Pancreas (tissue), 10 donors: ENCODE results near the gene PCNX1. TPM values are rescaled to one million over a fixed set of nuclear protein-coding genes. Genes with fewer than 3 reads are reported as not detected.
"Not testable (repeated sequence)": the region's sequence is repeated elsewhere in the genome, so short reads cannot be mapped to it uniquely, and the experiment has no call there.

Experiments used
- ATAC-seq, 4 donors: fragments of 200-7000 bp; cut with Tn5 transposase; one replicate each; pipeline versions ENCODE4 v1.8.0 to v1.9.1; 2020; ENCODE audit warnings: mild to moderate bottlenecking in 4 of 4, moderate library complexity in 4 of 4
- DNase-seq, 6 donors: peaks; one replicate each; pipeline ENCODE4 v3.0.0-alpha.2; 2020
- FAIRE-seq: peaks from 2 replicates; lab custom pipeline; 2012; peaks lifted over from hg19 to GRCh38; lab: Jason Lieb, UNC
- H3K27ac ChIP-seq, 4 donors: fragments of 200-600 bp; sonication (generic); 1 replicate in 3 of 4; 2 replicates in 1 of 4; pipeline versions ENCODE4 v1.5.0 to v1.8.0; 2020
- H3K27me3 ChIP-seq, 4 donors: fragments of 200-600 bp; one replicate each; pipeline ENCODE4 v1.8.0; 2021
- H3K36me3 ChIP-seq, 3 donors: fragments of 200-600 bp; sonication (generic) in 1 of 3; one replicate each; pipeline versions ENCODE4 v1.5.0 to v1.8.0; 2020 to 2021
- H3K4me1 ChIP-seq, 3 donors: fragments of 200-600 bp; one replicate each; pipeline ENCODE4 v1.8.0; 2021
- H3K4me3 ChIP-seq, 4 donors: fragments of 200-600 bp; sonication (generic) in 2 of 4; one replicate each; pipeline versions ENCODE4 v1.5.0 to v1.8.0; 2020 to 2021
- H3K9me3 ChIP-seq, 4 donors: fragments of 200-600 bp; one replicate each; pipeline ENCODE4 v1.8.0; 2021
- CTCF ChIP-seq, 4 donors: fragments of 200-600 bp; sonication (generic) in 3 of 4; IDR thresholded peaks; one replicate each; pipeline versions ENCODE4 v1.5.0 to v1.8.0; 2021; ENCODE audit warnings: antibody characterized with exemption in 4 of 4
- WGBS, 2 donors: extraction: QIAGEN DNeasy Blood & Tissue Kit; methylation state at CpG; one replicate each; pipeline ENCODE4 v1.1.7; 2013; 5-methylcytosine and 5-hydroxymethylcytosine counted together
- intact Hi-C, 3 donors: fragments of 100-400 bp; cut with DNase I; formaldehyde crosslinking; loops; one replicate each; pipeline versions ENCODE4 v1.11.1 to v1.14.2; 2022
- polyA plus RNA-seq, 2 donors: library from polyadenylated mRNA; stranded (reverse); fragments of 200-250 nt; gene quantifications; one replicate each; pipeline ENCODE4 v1.2.3, GENCODE V29; 2013
- total RNA-seq, 6 donors: library from RNA; stranded (reverse); fragmentation: NEBNext Ultra II Directional in 4 of 6; extraction: Animal tissue kit (Norgen Biotek cat#: 25700) in 4 of 6; gene quantifications; one replicate each; pipeline versions ENCODE4 v1.2.1 to v1.2.4, GENCODE V29; 2021 to 2023
- donor health status: healthy with polysubstance abuse.
- donor health status: DM: no; HTN: no; CAD: no; lungs with moderate emphysema.
- donor health status: DM: no; HTN: no; CAD: no.
- donor health status: control.
- donor health status: control.
- donor health status: Bipolar disorder and iron deficiency.
- donor health status: DM: yes; HTN: yes; CAD: no.
- donor health status: DM: no; HTN: no; CAD: no.
- donor health status: DM: no; HTN: no; CAD: no.
- donor health status: DM: yes; HTN: yes; CAD: no.

Gene PCNX1
- total and polyA plus RNA-seq, 8 donors: 5.0 to 28.7 (median 14.7) TPM

GRCh38 chr14:71119832-71120231 lies 212.6 kb downstream of the PCNX1 start:
- 93 to 94% methylated on average over 1 of the region's 1 CpG for WGBS, 2 donors
- Histone ChIP-seq H3K4me3 (no peak overlapping the region), H3K4me1 (peaks cover 0 to 17% (median 7%) of the 10 kb centered on the region in 3 donors), H3K27me3 (no peaks in the 10 kb centered on the region), H3K9me3 (no peaks in the 10 kb centered on the region), H3K27ac (peak overlapping the region in 1 of 4 donors; percentile 3), H3K36me3 (no peaks in the 10 kb centered on the region)
- no peak for DNase-seq
- ATAC-seq: no peak
- FAIRE-seq: no peak
- no peak for TF ChIP-seq CTCF (IDR thresholded peaks at IDR 0.05)
- intact Hi-C loops: no loop called here

GRCh38 chr14:71121001-71121400 lies 213.7 kb downstream of the PCNX1 start:
- H3K9me3 ChIP-seq: no peaks in the 10 kb centered on the region
- FAIRE-seq: no peak
- H3K36me3 ChIP-seq: no peaks in the 10 kb centered on the region
- no peak for TF ChIP-seq CTCF (IDR thresholded peaks at IDR 0.05)
- H3K4me1 ChIP-seq: peaks cover 0 to 17% (median 7%) of the 10 kb centered on the region in 3 donors
- H3K27me3 ChIP-seq: no peaks in the 10 kb centered on the region
- H3K4me3 ChIP-seq: no peak overlapping the region
- peak in 1 of 4 donors; percentile 15 for ATAC-seq
- WGBS, 2 donors: 62 to 71% methylated on average over 1 of the region's 1 CpG
- peak overlapping the region in 1 of 4 donors; percentile 1 for H3K27ac ChIP-seq
- DNase-seq: no peak
- intact Hi-C loops: no loop called here

GRCh38 chr14:71121711-71122110 lies 214.5 kb downstream of the PCNX1 start:
- Histone ChIP-seq H3K36me3 (no peaks in the 10 kb centered on the region), H3K4me3 (no peak overlapping the region), H3K9me3 (no peaks in the 10 kb centered on the region), H3K4me1 (peaks cover 0 to 15% (median 7%) of the 10 kb centered on the region in 3 donors), H3K27ac (no peak overlapping the region), H3K27me3 (no peaks in the 10 kb centered on the region)
- FAIRE-seq (no peak), ATAC-seq (peak in 2 of 4 donors; percentile 34 to 54), DNase-seq (no peak)
- TF ChIP-seq CTCF (IDR thresholded peaks at IDR 0.05): no peak
- intact Hi-C loops: no loop called here
- 79 to 83% methylated on average over 5 of the region's 5 CpGs for WGBS, 2 donors

GRCh38 chr14:71122866-71123565 lies 215.8 kb downstream of the PCNX1 start:
- WGBS, 2 donors: 56 to 89% methylated on average over 2 of the region's 2 CpGs
- H3K36me3 ChIP-seq: no peaks in the 10 kb centered on the region
- no peak overlapping the region for H3K4me3 ChIP-seq
- H3K27me3 ChIP-seq: no peaks in the 10 kb centered on the region
- ATAC-seq: no peak
- DNase-seq: no peak
- no peak for TF ChIP-seq CTCF (IDR thresholded peaks at IDR 0.05)
- H3K4me1 ChIP-seq: peaks cover 0 to 3% (median 1%) of the 10 kb centered on the region in 3 donors
- H3K9me3 ChIP-seq: no peaks in the 10 kb centered on the region
- no peak for FAIRE-seq
- intact Hi-C loops: no loop called here
- no peak overlapping the region for H3K27ac ChIP-seq

GRCh38 chr14:71123579-71124135 lies 216.4 kb downstream of the PCNX1 start:
- intact Hi-C loops: no loop called here
- no peaks in the 10 kb centered on the region for H3K4me1 ChIP-seq
- H3K9me3 ChIP-seq: no peaks in the 10 kb centered on the region
- H3K4me3 ChIP-seq: no peak overlapping the region
- TF ChIP-seq CTCF (IDR thresholded peaks at IDR 0.05): no peak
- DNase-seq (no peak), ATAC-seq (no peak), FAIRE-seq (no peak)
- no peak overlapping the region for H3K27ac ChIP-seq
- no peaks in the 10 kb centered on the region for H3K36me3 ChIP-seq
- WGBS, 2 donors: 93 to 96% methylated on average over 4 of the region's 4 CpGs
- H3K27me3 ChIP-seq: no peaks in the 10 kb centered on the region

- H3K9me3 ChIP-seq, H3K27ac ChIP-seq, intact Hi-C loops, H3K4me1 ChIP-seq, H3K27me3 ChIP-seq, DNase-seq, H3K4me3 ChIP-seq, ATAC-seq, H3K36me3 ChIP-seq, FAIRE-seq: not testable (repeated sequence)
- WGBS, 2 donors: 83 to 92% methylated on average over 9 of the region's 9 CpGs
Observed at GRCh38 chr14:71129716-71130490, 222.6 kb downstream of the PCNX1 start.
